GM12878 (cell line): ENCODE measurements around the gene XPC. TPM values are rescaled to one million over a fixed set of nuclear protein-coding genes. Genes with fewer than 3 reads are reported as not detected.
A peak's percentile ranks its signal among the peaks of the same experiment; 100 is the strongest.

Experiments
- CREB1 ChIP-seq: IDR thresholded peaks from 2 replicates; pipeline ENCODE4 v1.6.1; 2012; ENCODE audit warnings: low read depth, mild to moderate bottlenecking, inconsistent platforms
- ESRRA ChIP-seq: IDR thresholded peaks from 2 replicates; pipeline ENCODE4 v1.6.1; 2012; ENCODE audit warnings: mild to moderate bottlenecking, low read length, improper control_type of control experiment
- ETV6 ChIP-seq, 2 experiments: fragments of 450-650 bp in 1 of 2; IDR thresholded peaks in 1 of 2; conservative IDR thresholded peaks in 1 of 2; 2 replicates each; pipeline ENCODE4 v1.6.1; 2014; ENCODE audit warnings: antibody characterized with exemption in 1 of 2, borderline replicate concordance in 1 of 2, low read depth in 1 of 2, mild to moderate bottlenecking in 1 of 2, moderate library complexity in 1 of 2
- GABPA ChIP-seq: IDR thresholded peaks from 2 replicates; pipeline ENCODE4 v1.6.1; 2014; ENCODE audit warnings: antibody characterized with exemption, low read depth, mild to moderate bottlenecking, inconsistent platforms
- NBN ChIP-seq: fragments of 450-650 bp; IDR thresholded peaks from 2 replicates; pipeline ENCODE4 v1.6.1; 2016
- NR2C1 ChIP-seq: fragments of 450-650 bp; IDR thresholded peaks from 2 replicates; pipeline ENCODE4 v1.6.1; 2017; ENCODE audit warnings: antibody characterized with exemption, mild to moderate bottlenecking, moderate library complexity
- NR2C2 ChIP-seq: IDR thresholded peaks from 2 replicates; pipeline ENCODE4 v1.6.1; 2011; ENCODE audit warnings: borderline replicate concordance, low read depth; ENCODE audit not compliant: control insufficient read depth, insufficient read length
- POLR2A ChIP-seq: IDR thresholded peaks from 2 replicates; pipeline ENCODE4 v1.6.1; 2011; ENCODE audit warnings: low read depth, mild to moderate bottlenecking, low read length
- RB1 ChIP-seq: fragments of 450-650 bp; formaldehyde crosslinking; IDR thresholded peaks from 2 replicates; pipeline ENCODE4 v1.6.1; 2017; ENCODE audit warnings: mild to moderate bottlenecking, borderline replicate concordance
- RUNX3 ChIP-seq: IDR thresholded peaks from 2 replicates; pipeline ENCODE4 v1.6.1; 2012; ENCODE audit warnings: low read length, inconsistent platforms
- SMARCA5 ChIP-seq: fragments of 450-650 bp; IDR thresholded peaks from 2 replicates; pipeline ENCODE4 v1.6.1; 2017; ENCODE audit warnings: mild to moderate bottlenecking
- TCF3 ChIP-seq: IDR thresholded peaks from 2 replicates; pipeline ENCODE4 v1.6.1; 2012; ENCODE audit warnings: low read depth, mild to moderate bottlenecking, low read length, borderline replicate concordance; ENCODE audit not compliant: insufficient read depth
- polyA plus RNA-seq, 11 experiments: library from polyadenylated mRNA; depleted of rRNA in 4 of 11; unstranded in 6 of 11; stranded (reverse) in 5 of 11; fragments of >200 nt; fragmentation: Nextera tagmentation in 4 of 11; fragmentation: Illumina TruSeq in 1 of 11; extraction: Ambion mirVana in 4 of 11; extraction: Trizol in 1 of 11; gene quantifications; 1 replicate in 1 of 11; 2 replicates in 10 of 11; pipeline versions ENCODE4 v1.2.1 to v1.2.3, GENCODE V29; 2011 to 2016; ENCODE audit warnings: inconsistent platforms in 2 of 11, missing spikeins in 2 of 11, low read depth in 1 of 11
- total RNA-seq, 4 experiments: library from RNA; depleted of rRNA in 3 of 4; stranded (reverse); fragments of >200 nt in 3 of 4; fragmentation: Illumina TruSeq in 1 of 4; extraction: Trizol in 1 of 4; gene quantifications; 2 replicates each; pipeline versions ENCODE4 v1.2.1 to v1.2.3, GENCODE V29; 2013 to 2021
- TF ChIP-seq, protein P1 (sequence below): IDR thresholded peaks from 2 replicates; pipeline ENCODE4 v1.6.1; 2011; ENCODE audit warnings: low read depth, low read length, improper control_type of control experiment, borderline replicate concordance
- TF ChIP-seq, protein P2 (sequence below): fragments of 450-650 bp; IDR thresholded peaks from 2 replicates; pipeline ENCODE4 v1.6.1; 2017; ENCODE audit warnings: mild to moderate bottlenecking
- TF ChIP-seq, protein P3 (sequence below): IDR thresholded peaks from 2 replicates; pipeline ENCODE4 v1.6.1; 2012; ENCODE audit warnings: mild to moderate bottlenecking, low read depth, low read length
- TF ChIP-seq, protein P4 (sequence below): IDR thresholded peaks from 2 replicates; pipeline ENCODE4 v1.6.1; 2012; ENCODE audit warnings: low read length, inconsistent platforms

Gene XPC
- total and polyA plus RNA-seq, 10 of the 15 experiments (the other 5 are each of a cell fraction or from before 2014, with no cell fraction given) = 4.0 to 48.3 (median 29.8) TPM

DNA sequence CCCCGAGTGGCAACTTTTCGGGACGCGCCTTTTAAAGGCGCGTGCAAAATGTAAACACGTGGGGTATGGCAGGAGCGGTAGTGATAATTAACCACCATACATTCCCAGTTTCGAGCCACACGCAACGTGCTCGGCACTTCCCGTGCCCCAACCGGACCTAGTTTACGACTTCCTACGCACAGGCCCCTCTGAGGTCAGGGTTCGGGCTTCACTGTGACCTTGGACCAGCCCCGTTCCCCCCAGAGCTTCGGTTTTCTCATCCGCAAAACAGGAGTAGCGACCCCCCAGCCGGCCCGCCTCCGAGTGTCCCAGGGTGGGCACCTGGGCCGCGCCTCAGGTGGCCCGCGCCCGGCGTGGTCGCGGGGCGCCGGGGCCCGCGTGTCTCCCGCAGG lies 54.2 kb downstream of the XPC start (continued):
- TF ChIP-seq POLR2A (peak; percentile 40; the same call in 1 of the 2 replicates), CREB1 (peak; percentile 42; the same call in 1 of the 2 replicates), RUNX3 (peak; percentile 84), NR2C1 (peak; percentile 96), ESRRA (peak; percentile 58; the same call in 1 of the 2 replicates), ETV6 (conservative IDR thresholded peaks at IDR 0.05 in 1 of 2, IDR thresholded peaks at IDR 0.05 in 1 of 2; ENCODE audit: borderline replicate concordance in 1 of 2, low read depth in 1 of 2) (peak in 1 of 2 experiments; percentile 21; a peak in 1 of 4 replicates), NR2C2 (peak; percentile 63), NBN (no peak), SMARCA5 (0 out of 2 replicates have a peak, but pooled peaks have one; percentile 64), GABPA (peak; percentile 90), RB1 (0 out of 2 replicates have a peak, but pooled peaks have one; percentile 23), TCF3 (no peak)
- TF ChIP-seq, protein P1, sequence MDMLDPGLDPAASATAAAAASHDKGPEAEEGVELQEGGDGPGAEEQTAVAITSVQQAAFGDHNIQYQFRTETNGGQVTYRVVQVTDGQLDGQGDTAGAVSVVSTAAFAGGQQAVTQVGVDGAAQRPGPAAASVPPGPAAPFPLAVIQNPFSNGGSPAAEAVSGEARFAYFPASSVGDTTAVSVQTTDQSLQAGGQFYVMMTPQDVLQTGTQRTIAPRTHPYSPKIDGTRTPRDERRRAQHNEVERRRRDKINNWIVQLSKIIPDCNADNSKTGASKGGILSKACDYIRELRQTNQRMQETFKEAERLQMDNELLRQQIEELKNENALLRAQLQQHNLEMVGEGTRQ = no peak; the same call in 1 of the 2 replicates
- TF ChIP-seq, protein P2, sequence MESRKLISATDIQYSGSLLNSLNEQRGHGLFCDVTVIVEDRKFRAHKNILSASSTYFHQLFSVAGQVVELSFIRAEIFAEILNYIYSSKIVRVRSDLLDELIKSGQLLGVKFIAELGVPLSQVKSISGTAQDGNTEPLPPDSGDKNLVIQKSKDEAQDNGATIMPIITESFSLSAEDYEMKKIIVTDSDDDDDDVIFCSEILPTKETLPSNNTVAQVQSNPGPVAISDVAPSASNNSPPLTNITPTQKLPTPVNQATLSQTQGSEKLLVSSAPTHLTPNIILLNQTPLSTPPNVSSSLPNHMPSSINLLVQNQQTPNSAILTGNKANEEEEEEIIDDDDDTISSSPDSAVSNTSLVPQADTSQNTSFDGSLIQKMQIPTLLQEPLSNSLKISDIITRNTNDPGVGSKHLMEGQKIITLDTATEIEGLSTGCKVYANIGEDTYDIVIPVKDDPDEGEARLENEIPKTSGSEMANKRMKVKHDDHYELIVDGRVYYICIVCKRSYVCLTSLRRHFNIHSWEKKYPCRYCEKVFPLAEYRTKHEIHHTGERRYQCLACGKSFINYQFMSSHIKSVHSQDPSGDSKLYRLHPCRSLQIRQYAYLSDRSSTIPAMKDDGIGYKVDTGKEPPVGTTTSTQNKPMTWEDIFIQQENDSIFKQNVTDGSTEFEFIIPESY = no peak
- TF ChIP-seq, protein P3, sequence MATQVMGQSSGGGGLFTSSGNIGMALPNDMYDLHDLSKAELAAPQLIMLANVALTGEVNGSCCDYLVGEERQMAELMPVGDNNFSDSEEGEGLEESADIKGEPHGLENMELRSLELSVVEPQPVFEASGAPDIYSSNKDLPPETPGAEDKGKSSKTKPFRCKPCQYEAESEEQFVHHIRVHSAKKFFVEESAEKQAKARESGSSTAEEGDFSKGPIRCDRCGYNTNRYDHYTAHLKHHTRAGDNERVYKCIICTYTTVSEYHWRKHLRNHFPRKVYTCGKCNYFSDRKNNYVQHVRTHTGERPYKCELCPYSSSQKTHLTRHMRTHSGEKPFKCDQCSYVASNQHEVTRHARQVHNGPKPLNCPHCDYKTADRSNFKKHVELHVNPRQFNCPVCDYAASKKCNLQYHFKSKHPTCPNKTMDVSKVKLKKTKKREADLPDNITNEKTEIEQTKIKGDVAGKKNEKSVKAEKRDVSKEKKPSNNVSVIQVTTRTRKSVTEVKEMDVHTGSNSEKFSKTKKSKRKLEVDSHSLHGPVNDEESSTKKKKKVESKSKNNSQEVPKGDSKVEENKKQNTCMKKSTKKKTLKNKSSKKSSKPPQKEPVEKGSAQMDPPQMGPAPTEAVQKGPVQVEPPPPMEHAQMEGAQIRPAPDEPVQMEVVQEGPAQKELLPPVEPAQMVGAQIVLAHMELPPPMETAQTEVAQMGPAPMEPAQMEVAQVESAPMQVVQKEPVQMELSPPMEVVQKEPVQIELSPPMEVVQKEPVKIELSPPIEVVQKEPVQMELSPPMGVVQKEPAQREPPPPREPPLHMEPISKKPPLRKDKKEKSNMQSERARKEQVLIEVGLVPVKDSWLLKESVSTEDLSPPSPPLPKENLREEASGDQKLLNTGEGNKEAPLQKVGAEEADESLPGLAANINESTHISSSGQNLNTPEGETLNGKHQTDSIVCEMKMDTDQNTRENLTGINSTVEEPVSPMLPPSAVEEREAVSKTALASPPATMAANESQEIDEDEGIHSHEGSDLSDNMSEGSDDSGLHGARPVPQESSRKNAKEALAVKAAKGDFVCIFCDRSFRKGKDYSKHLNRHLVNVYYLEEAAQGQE = no peak
- TF ChIP-seq, protein P4, sequence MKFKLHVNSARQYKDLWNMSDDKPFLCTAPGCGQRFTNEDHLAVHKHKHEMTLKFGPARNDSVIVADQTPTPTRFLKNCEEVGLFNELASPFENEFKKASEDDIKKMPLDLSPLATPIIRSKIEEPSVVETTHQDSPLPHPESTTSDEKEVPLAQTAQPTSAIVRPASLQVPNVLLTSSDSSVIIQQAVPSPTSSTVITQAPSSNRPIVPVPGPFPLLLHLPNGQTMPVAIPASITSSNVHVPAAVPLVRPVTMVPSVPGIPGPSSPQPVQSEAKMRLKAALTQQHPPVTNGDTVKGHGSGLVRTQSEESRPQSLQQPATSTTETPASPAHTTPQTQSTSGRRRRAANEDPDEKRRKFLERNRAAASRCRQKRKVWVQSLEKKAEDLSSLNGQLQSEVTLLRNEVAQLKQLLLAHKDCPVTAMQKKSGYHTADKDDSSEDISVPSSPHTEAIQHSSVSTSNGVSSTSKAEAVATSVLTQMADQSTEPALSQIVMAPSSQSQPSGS = no peak
